Measurements from ENCODE around the gene BHLHA9.
"Not testable (repeated sequence)": the region's sequence is repeated elsewhere in the genome, so short reads cannot be mapped to it uniquely, and the experiment has no call there.

The BHLHA9 gene

GRCh38 chr17:1270210-1271029 is at the start of gene BHLHA9:
Gene BHLHA9, plus strand, starts transcription at chr17:1270444. Its CDS starts 120 bp downstream, at chr17:1270564.
- no peak for DNase-seq (ENCODE audit: low read depth in 4 of 4, low spot score in 1 of 4)

- no peak for DNase-seq (ENCODE audit: low read depth in 4 of 4, low spot score in 1 of 4)
Observed at GRCh38 chr17:1221209-1221608, 49.0 kb upstream of the BHLHA9 start.

GRCh38 chr17:1222321-1222720 is 47.9 kb upstream of the BHLHA9 start:
- no peak for DNase-seq (ENCODE audit: low read depth in 4 of 4, low spot score in 1 of 4)

GRCh38 chr17:1223662-1224061 is 46.6 kb upstream of the BHLHA9 start:
- DNase-seq (ENCODE audit: low read depth in 4 of 4, low spot score in 1 of 4): no peak

GRCh38 chr17:1224330-1224729 is 45.9 kb upstream of the BHLHA9 start:
- DNase-seq (ENCODE audit: low read depth in 4 of 4, low spot score in 1 of 4): no peak

- no peak for DNase-seq (ENCODE audit: low read depth in 4 of 4, low spot score in 1 of 4)
Observed at GRCh38 chr17:1226308-1226707, 43.9 kb upstream of the BHLHA9 start.

GRCh38 chr17:1227365-1227764 is 42.9 kb upstream of the BHLHA9 start:
- no peak for DNase-seq (ENCODE audit: low read depth in 4 of 4, low spot score in 1 of 4)

- DNase-seq (ENCODE audit: low read depth in 4 of 4, low spot score in 1 of 4): no peak
Observed at GRCh38 chr17:1227917-1228780, 42.1 kb upstream of the BHLHA9 start.

- DNase-seq (ENCODE audit: low read depth in 4 of 4, low spot score in 1 of 4): no peak
Observed at GRCh38 chr17:1228781-1229348, 41.4 kb upstream of the BHLHA9 start.

- peak in 1 of 4 experiments; percentile 12 for DNase-seq (ENCODE audit: low read depth in 4 of 4, low spot score in 1 of 4)
Observed at GRCh38 chr17:1229349-1229899, 40.8 kb upstream of the BHLHA9 start.

GRCh38 chr17:1229900-1230501 is 40.2 kb upstream of the BHLHA9 start:
- DNase-seq (ENCODE audit: low read depth in 4 of 4, low spot score in 1 of 4): no peak

GRCh38 chr17:1231456-1231855 is 38.8 kb upstream of the BHLHA9 start:
- DNase-seq (ENCODE audit: low read depth in 4 of 4, low spot score in 1 of 4): no peak

- no peak for DNase-seq (ENCODE audit: low read depth in 4 of 4, low spot score in 1 of 4)
Observed at GRCh38 chr17:1232331-1232730, 37.9 kb upstream of the BHLHA9 start.

- DNase-seq (ENCODE audit: low read depth in 4 of 4, low spot score in 1 of 4): no peak
Observed at GRCh38 chr17:1232786-1233185, 37.5 kb upstream of the BHLHA9 start.

GRCh38 chr17:1234455-1234854 is 35.8 kb upstream of the BHLHA9 start:
- no peak for DNase-seq (ENCODE audit: low read depth in 4 of 4, low spot score in 1 of 4)

GRCh38 chr17:1237471-1237870 is 32.8 kb upstream of the BHLHA9 start:
- no peak for DNase-seq (ENCODE audit: low read depth in 4 of 4, low spot score in 1 of 4)

- no peak for DNase-seq (ENCODE audit: low read depth in 4 of 4, low spot score in 1 of 4)
Observed at GRCh38 chr17:1239210-1239609, 31.0 kb upstream of the BHLHA9 start.

- not testable (repeated sequence) for DNase-seq (ENCODE audit: low read depth in 4 of 4, low spot score in 1 of 4)
Observed at GRCh38 chr17:1240426-1240825, 29.8 kb upstream of the BHLHA9 start.

GRCh38 chr17:1241929-1242328 is 28.3 kb upstream of the BHLHA9 start:
- no peak for DNase-seq (ENCODE audit: low read depth in 4 of 4, low spot score in 1 of 4)

GRCh38 chr17:1244606-1245012 is 25.6 kb upstream of the BHLHA9 start:
- DNase-seq (ENCODE audit: low read depth in 4 of 4, low spot score in 1 of 4): no peak
